SK-N-SH treated with all-trans-retinoic acid at 6 μM for 48 hours (cell line): ENCODE data around the gene PARP16.

ENCODE experiments used
- CREB5 ChIP-seq: fragments of 250-450 bp; sonication (Bioruptor Pico); IDR thresholded peaks from 2 replicates; pipeline ENCODE4 v1.5.1; 2020; ENCODE audit warnings: low read depth, mild to moderate bottlenecking, moderate library complexity
- CSRNP3 ChIP-seq: fragments of 250-450 bp; sonication (Bioruptor Pico); IDR thresholded peaks from 2 replicates; pipeline ENCODE4 v1.5.1; 2021; ENCODE audit warnings: mild to moderate bottlenecking, moderate library complexity
- ESRRG ChIP-seq: fragments of 250-450 bp; sonication (Bioruptor Pico); IDR thresholded peaks from 2 replicates; pipeline ENCODE4 v1.6.1; 2021; ENCODE audit warnings: mild to moderate bottlenecking
- ISL1 ChIP-seq: fragments of 250-450 bp; sonication (Bioruptor Pico); IDR thresholded peaks from 2 replicates; pipeline ENCODE4 v2.1.2; 2022; ENCODE audit warnings: mild to moderate bottlenecking, moderate library complexity
- ZFP3 ChIP-seq: fragments of 250-450 bp; sonication (Bioruptor Pico); IDR thresholded peaks from 2 replicates; pipeline ENCODE4 v1.5.0; 2020; ENCODE audit warnings: mild to moderate bottlenecking, moderate library complexity
- ZNF8 ChIP-seq: fragments of 450-650 bp; formaldehyde crosslinking; IDR thresholded peaks from 2 replicates; pipeline ENCODE4 v1.5.0; 2020; ENCODE audit warnings: mild to moderate bottlenecking, moderate library complexity

- TF ChIP-seq ZFP3 (CRISPR knock-in tag) (no peak), CREB5 (CRISPR knock-in tag) (no peak), ESRRG (CRISPR knock-in tag) (no peak), CSRNP3 (CRISPR knock-in tag) (no peak), ISL1 (CRISPR knock-in tag) (no peak), ZNF8 (no peak)
Observed at GRCh38 chr15:65286069-65286703, 497 bp downstream of the PARP16 start.
